Natural killer cell (primary cell): Measurements from ENCODE around the gene TNS4. TPM values are rescaled to one million over a fixed set of nuclear protein-coding genes. Genes with fewer than 3 reads are reported as not detected.

ENCODE experiments used
- ATAC-seq, 3 donors: fragments of 150-1000 bp in 2 of 3; fragments of 200-7000 bp in 1 of 3; cut with Tn5 transposase; 1 replicate in 1 of 3; 2 replicates in 2 of 3; pipeline ENCODE4 v1.10.0; 2021; ENCODE audit warnings: mild to moderate bottlenecking in 2 of 3, moderate library complexity in 2 of 3
- DNase-seq, 2 donors: peaks; one replicate each; pipeline versions ENCODE4 v3.0.0 to v3.0.0-alpha.2; 2013 to 2021; ENCODE audit warnings: mixed read lengths in 1 of 2
- H3K27ac ChIP-seq: one replicate; pipeline ENCODE4 v1.5.1; 2013; ENCODE audit warnings: mild to moderate bottlenecking, low read length
- H3K27me3 ChIP-seq: one replicate; pipeline ENCODE4 v1.6.1; 2013; ENCODE audit warnings: low read length; ENCODE audit not compliant: control insufficient read depth, insufficient read depth
- H3K36me3 ChIP-seq: one replicate; pipeline ENCODE4 v1.6.1; 2013; ENCODE audit warnings: low read length; ENCODE audit not compliant: control insufficient read depth, insufficient read depth
- H3K4me1 ChIP-seq: one replicate; pipeline ENCODE4 v1.6.1; 2013; ENCODE audit warnings: low read length; ENCODE audit not compliant: control insufficient read depth, insufficient read depth
- H3K4me3 ChIP-seq: one replicate; pipeline ENCODE4 v1.5.1; 2013; ENCODE audit warnings: low read length
- H3K9me3 ChIP-seq: one replicate; pipeline ENCODE4 v1.6.1; 2013; ENCODE audit warnings: low read length; ENCODE audit not compliant: control insufficient read depth, insufficient read depth
- H3K27ac Mint-ChIP-seq, 2 donors: one replicate each; pipeline ENCODE4 v1.8.0; 2022; ENCODE audit warnings: mild to moderate bottlenecking in 2 of 2, mixed read lengths in 2 of 2, moderate library complexity in 1 of 2
- H3K27me3 Mint-ChIP-seq, 2 donors: one replicate each; pipeline ENCODE4 v1.8.0; 2022; ENCODE audit warnings: low read depth in 2 of 2, mixed read lengths in 2 of 2
- H3K36me3 Mint-ChIP-seq: one replicate; pipeline ENCODE4 v1.8.0; 2022; ENCODE audit warnings: mixed read lengths
- H3K4me1 Mint-ChIP-seq, 2 donors: one replicate each; pipeline ENCODE4 v1.8.0; 2022; ENCODE audit warnings: mixed read lengths in 2 of 2
- H3K4me3 Mint-ChIP-seq: one replicate; pipeline ENCODE4 v1.8.0; 2022; ENCODE audit warnings: mild to moderate bottlenecking, moderate library complexity, mixed read lengths
- H3K9me3 Mint-ChIP-seq, 2 donors: one replicate each; pipeline ENCODE4 v1.8.0; 2022; ENCODE audit warnings: mixed read lengths in 2 of 2
- CTCF ChIP-seq: fragments of 200-600 bp; IDR thresholded peaks from one replicate; pipeline ENCODE4 v1.8.0; 2022; ENCODE audit warnings: antibody characterized with exemption
- WGBS: methylation state at CpG from one replicate; pipeline ENCODE4 v1.1.7; 2013; ENCODE audit warnings: missing lambda C conversion rate; ENCODE audit not compliant: insufficient coverage; 5-methylcytosine and 5-hydroxymethylcytosine counted together
- intact Hi-C: fragments of 100-400 bp; cut with micrococcal nuclease; formaldehyde crosslinking; loops from one replicate; pipeline ENCODE4 v1.14.2; 2022
- total RNA-seq, 4 donors: library from RNA; stranded (reverse); fragments of 120-200 nt in 1 of 4; gene quantifications; one replicate each; pipeline versions ENCODE4 v1.2.3 to v1.2.4, GENCODE V29; 2013 to 2022

TNS4 gene
- total RNA-seq, 3 donors from 2014 or later (not counting 1 experiment from before 2014, with no cell fraction given), result 0.65 to 1.8 (median 0.94) TPM

- 96% methylated on average over 12 of the region's 12 CpGs for WGBS
- intact Hi-C loops, result no loop called here
- Histone ChIP-seq H3K9me3 (no peaks in the 10 kb centered on the region), H3K4me3 (no peak overlapping the region), H3K36me3 (peaks cover 8% of the 10 kb centered on the region), H3K4me1 (no peaks in the 10 kb centered on the region), H3K27ac (no peak overlapping the region), H3K27me3 (no peaks in the 10 kb centered on the region)
- no peaks in the 10 kb centered on the region for H3K9me3 Mint-ChIP-seq
- no peaks in the 10 kb centered on the region for H3K36me3 Mint-ChIP-seq
- no peak for DNase-seq
- no peak for ATAC-seq
- H3K27me3 Mint-ChIP-seq, result no peaks in the 10 kb centered on the region
- H3K4me1 Mint-ChIP-seq, result no peaks in the 10 kb centered on the region
- no peak overlapping the region for H3K27ac Mint-ChIP-seq
- H3K4me3 Mint-ChIP-seq, result no peak overlapping the region
- no peak for TF ChIP-seq CTCF
Measured at GRCh38 chr17:40458851-40459482, 42.5 kb downstream of the TNS4 start.

GRCh38 chr17:40457964-40458791 lies 43.2 kb downstream of the TNS4 start:
- Histone ChIP-seq H3K27ac (no peak overlapping the region), H3K4me3 (no peak overlapping the region), H3K36me3 (peaks cover 8% of the 10 kb centered on the region), H3K4me1 (no peaks in the 10 kb centered on the region), H3K27me3 (no peaks in the 10 kb centered on the region), H3K9me3 (no peaks in the 10 kb centered on the region)
- Mint-ChIP-seq H3K27me3 (no peaks in the 10 kb centered on the region), H3K36me3 (no peaks in the 10 kb centered on the region), H3K4me3 (no peak overlapping the region), H3K9me3 (no peaks in the 10 kb centered on the region), H3K4me1 (no peaks in the 10 kb centered on the region), H3K27ac (no peak overlapping the region)
- 89% methylated on average over 16 of the region's 16 CpGs for WGBS
- ATAC-seq (no peak), DNase-seq (no peak)
- TF ChIP-seq CTCF, result no peak
- intact Hi-C loops, result no loop called here

- DNase-seq, result no peak
- H3K27ac ChIP-seq, result no peak overlapping the region
- no peak for TF ChIP-seq CTCF
- ATAC-seq, result no peak
- H3K4me3 ChIP-seq, result no peak overlapping the region
- Mint-ChIP-seq H3K27ac (no peak overlapping the region), H3K9me3 (no peaks in the 10 kb centered on the region), H3K36me3 (no peaks in the 10 kb centered on the region), H3K27me3 (no peaks in the 10 kb centered on the region), H3K4me3 (no peak overlapping the region), H3K4me1 (no peaks in the 10 kb centered on the region)
- intact Hi-C loops, result no loop called here
- H3K36me3 ChIP-seq, result peaks cover 8% of the 10 kb centered on the region
- 90% methylated on average over 3 of the region's 3 CpGs for WGBS
- H3K9me3 ChIP-seq, result no peaks in the 10 kb centered on the region
- no peaks in the 10 kb centered on the region for H3K27me3 ChIP-seq
- no peaks in the 10 kb centered on the region for H3K4me1 ChIP-seq
Measured at GRCh38 chr17:40457369-40457768, 44.1 kb downstream of the TNS4 start.
